Measurements from ENCODE around the gene FMNL1.
A peak's percentile ranks its signal among the peaks of the same experiment; 100 is the strongest.

FMNL1 gene

DNA sequence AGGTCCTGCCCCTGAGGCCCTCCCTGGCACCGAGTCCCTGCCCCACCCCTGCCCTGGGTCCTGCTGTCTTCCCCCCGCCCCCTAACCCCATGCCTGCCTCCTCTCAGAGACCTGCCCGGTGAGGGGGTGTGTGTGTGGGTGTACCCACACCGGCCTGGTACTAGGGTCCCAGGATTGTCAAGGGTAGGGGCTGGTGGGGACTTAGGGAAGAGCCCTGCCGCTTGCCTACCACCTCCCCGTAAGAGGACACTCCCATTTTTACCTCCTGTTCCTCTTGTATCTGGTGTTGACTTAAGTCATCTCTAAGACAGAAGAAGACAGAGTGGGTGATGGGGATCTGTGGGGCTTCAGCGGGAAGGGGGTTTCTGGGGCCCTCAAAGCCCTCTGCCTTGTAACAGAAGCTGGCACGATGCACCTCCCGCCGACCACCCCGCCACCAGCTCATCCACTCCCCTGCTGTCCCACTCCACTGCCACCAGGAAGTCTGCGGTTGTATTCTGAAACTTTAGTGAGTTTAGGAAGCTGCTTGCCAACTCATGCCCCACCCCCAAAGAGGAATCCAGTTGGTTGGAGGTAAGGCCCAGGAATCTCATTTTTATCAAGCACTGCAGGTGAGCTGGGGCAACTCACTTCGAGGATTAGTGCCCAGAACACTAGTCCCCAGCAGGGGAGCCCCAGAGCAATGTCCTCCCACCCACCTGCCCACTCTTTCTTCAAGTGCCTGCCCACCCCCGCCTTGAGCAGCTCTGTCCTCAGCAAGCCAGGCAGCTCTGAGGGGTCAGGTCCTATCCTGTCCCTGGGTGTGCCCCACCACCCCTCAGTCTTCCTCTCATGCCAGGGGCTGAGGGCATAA is 34.7 kb downstream of the FMNL1 start:
- no peak overlapping the region for H3K4ac ChIP-seq (ENCODE audit: low read depth, low read length)
- H3K23ac ChIP-seq (ENCODE audit: low read length), result no peak overlapping the region
- H3K56ac ChIP-seq (ENCODE audit: low read length), result no peak overlapping the region
- no peak overlapping the region for H2BK5ac ChIP-seq (ENCODE audit: low read length)
- no peak overlapping the region for H2BK15ac ChIP-seq (replicated peaks; ENCODE audit: low read depth)
- no peak overlapping the region for H4K5ac ChIP-seq (ENCODE audit: low read length)
- no peaks in the 10 kb centered on the region for H3K79me1 ChIP-seq (ENCODE audit: low read length)
- DNase-seq, result peak; percentile 46
- H3K4me3 ChIP-seq (ENCODE audit: low read length), result no peak overlapping the region
- no peak overlapping the region for H3K27ac ChIP-seq (ENCODE audit: low read depth, low read length)
- no CpG with 5 or more reads among the region's 14 CpGs for WGBS (ENCODE audit: extremely low coverage, insufficient coverage, low lambda C conversion rate)
- no peaks in the 10 kb centered on the region for H3K36me3 ChIP-seq (ENCODE audit: control insufficient read depth, insufficient read depth, low read length)
- H4K8ac ChIP-seq (ENCODE audit: low read depth, low read length), result no peak overlapping the region
- peaks cover 2% of the 10 kb centered on the region for H3K4me1 ChIP-seq (ENCODE audit: control insufficient read depth, low read depth, low read length)
- no peak overlapping the region for H3K9ac ChIP-seq (ENCODE audit: low read length)
- no peaks in the 10 kb centered on the region for H3K27me3 ChIP-seq (ENCODE audit: insufficient read depth, low read length, poor library complexity)
- H2BK120ac ChIP-seq (ENCODE audit: low read depth, low read length), result no peak overlapping the region
- H3K4me2 ChIP-seq (ENCODE audit: low read length), result no peak overlapping the region
- no peaks in the 10 kb centered on the region for H3K79me2 ChIP-seq (ENCODE audit: control insufficient read depth, insufficient read depth, low read length)
- no peak overlapping the region for H3K18ac ChIP-seq (ENCODE audit: low read length)
- no peak overlapping the region for H2AK5ac ChIP-seq (ENCODE audit: low read length)

DNA sequence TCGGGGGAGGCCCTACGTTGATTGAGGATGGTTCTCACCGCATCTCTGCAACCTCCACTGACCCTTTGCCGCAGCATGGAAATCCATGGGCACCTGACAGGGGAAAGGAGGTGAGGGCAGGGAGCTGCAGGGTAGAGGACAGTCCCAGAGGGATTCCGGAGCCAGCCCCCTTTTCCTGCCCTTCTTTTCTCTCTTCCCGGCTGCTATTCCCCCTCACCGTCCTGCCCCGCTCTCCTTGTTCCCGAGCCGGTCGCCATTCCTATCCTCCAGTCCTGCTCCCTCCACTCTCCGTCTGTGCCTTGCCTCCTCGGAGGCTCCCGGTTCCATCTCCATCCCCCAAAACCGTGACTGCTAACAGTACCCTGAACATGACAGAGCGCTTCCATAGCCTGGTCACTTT is 35.4 kb downstream of the FMNL1 start:
- H3K36me3 ChIP-seq (ENCODE audit: control insufficient read depth, insufficient read depth, low read length), result no peaks in the 10 kb centered on the region
- no peak overlapping the region for H3K4ac ChIP-seq (ENCODE audit: low read depth, low read length)
- no CpG with 5 or more reads among the region's 16 CpGs for WGBS (ENCODE audit: extremely low coverage, insufficient coverage, low lambda C conversion rate)
- H2BK15ac ChIP-seq (replicated peaks; ENCODE audit: low read depth), result no peak overlapping the region
- peaks cover 2% of the 10 kb centered on the region for H3K4me1 ChIP-seq (ENCODE audit: control insufficient read depth, low read depth, low read length)
- H2AK5ac ChIP-seq (ENCODE audit: low read length), result no peak overlapping the region
- no peak overlapping the region for H4K8ac ChIP-seq (ENCODE audit: low read depth, low read length)
- H3K9ac ChIP-seq (ENCODE audit: low read length), result no peak overlapping the region
- DNase-seq, result no peak
- H3K79me1 ChIP-seq (ENCODE audit: low read length), result no peaks in the 10 kb centered on the region
- peak overlapping the region; percentile 31 for H3K56ac ChIP-seq (ENCODE audit: low read length)
- no peak overlapping the region for H4K5ac ChIP-seq (ENCODE audit: low read length)
- no peak overlapping the region for H3K23ac ChIP-seq (ENCODE audit: low read length)
- H3K4me3 ChIP-seq (ENCODE audit: low read length), result no peak overlapping the region
- no peak overlapping the region for H2BK120ac ChIP-seq (ENCODE audit: low read depth, low read length)
- H2BK5ac ChIP-seq (ENCODE audit: low read length), result no peak overlapping the region
- no peaks in the 10 kb centered on the region for H3K27me3 ChIP-seq (ENCODE audit: insufficient read depth, low read length, poor library complexity)
- H3K27ac ChIP-seq (ENCODE audit: low read depth, low read length), result no peak overlapping the region
- H3K79me2 ChIP-seq (ENCODE audit: control insufficient read depth, insufficient read depth, low read length), result no peaks in the 10 kb centered on the region
- no peak overlapping the region for H3K4me2 ChIP-seq (ENCODE audit: low read length)
- no peak overlapping the region for H3K18ac ChIP-seq (ENCODE audit: low read length)

DNA sequence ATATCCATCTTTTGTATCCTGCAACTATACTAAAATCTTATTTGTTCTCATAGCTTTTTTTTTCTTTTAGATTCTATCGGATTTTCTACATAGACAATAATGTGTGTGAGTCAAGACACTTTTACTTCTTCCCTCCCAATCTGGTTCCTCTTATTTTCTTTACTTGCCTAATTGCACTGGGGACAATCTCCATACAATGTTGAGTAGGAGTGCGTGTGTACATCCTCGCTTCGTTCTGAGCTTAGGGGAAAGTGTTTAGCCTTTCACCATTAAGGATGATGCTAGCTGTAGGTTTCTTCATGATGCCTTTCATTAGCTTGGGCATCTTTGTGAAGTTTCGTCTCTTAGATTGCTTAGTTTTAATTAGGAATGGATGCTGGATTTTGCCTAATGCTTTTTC is 37.3 kb downstream of the FMNL1 start:
- Histone ChIP-seq H3K27ac (ENCODE audit: low read depth, low read length) (no peak overlapping the region), H2AK5ac (ENCODE audit: low read length) (no peak overlapping the region), H3K27me3 (ENCODE audit: insufficient read depth, low read length, poor library complexity) (no peaks in the 10 kb centered on the region), H4K5ac (ENCODE audit: low read length) (no peak overlapping the region), H3K4me1 (ENCODE audit: control insufficient read depth, low read depth, low read length) (peaks cover 2% of the 10 kb centered on the region), H3K4me3 (ENCODE audit: low read length) (no peak overlapping the region), H3K4ac (ENCODE audit: low read depth, low read length) (no peak overlapping the region), H3K36me3 (ENCODE audit: control insufficient read depth, insufficient read depth, low read length) (no peaks in the 10 kb centered on the region), H3K79me2 (ENCODE audit: control insufficient read depth, insufficient read depth, low read length) (no peaks in the 10 kb centered on the region), H3K9ac (ENCODE audit: low read length) (no peak overlapping the region), H3K23ac (ENCODE audit: low read length) (no peak overlapping the region), H3K18ac (ENCODE audit: low read length) (no peak overlapping the region), H3K79me1 (ENCODE audit: low read length) (no peaks in the 10 kb centered on the region), H2BK120ac (ENCODE audit: low read depth, low read length) (no peak overlapping the region), H2BK5ac (ENCODE audit: low read length) (no peak overlapping the region), H2BK15ac (replicated peaks; ENCODE audit: low read depth) (no peak overlapping the region), H4K8ac (ENCODE audit: low read depth, low read length) (no peak overlapping the region), H3K4me2 (ENCODE audit: low read length) (no peak overlapping the region), H3K56ac (ENCODE audit: low read length) (no peak overlapping the region)
- no CpG with 5 or more reads among the region's 5 CpGs for WGBS (ENCODE audit: extremely low coverage, insufficient coverage, low lambda C conversion rate)
- no peak for DNase-seq

DNA sequence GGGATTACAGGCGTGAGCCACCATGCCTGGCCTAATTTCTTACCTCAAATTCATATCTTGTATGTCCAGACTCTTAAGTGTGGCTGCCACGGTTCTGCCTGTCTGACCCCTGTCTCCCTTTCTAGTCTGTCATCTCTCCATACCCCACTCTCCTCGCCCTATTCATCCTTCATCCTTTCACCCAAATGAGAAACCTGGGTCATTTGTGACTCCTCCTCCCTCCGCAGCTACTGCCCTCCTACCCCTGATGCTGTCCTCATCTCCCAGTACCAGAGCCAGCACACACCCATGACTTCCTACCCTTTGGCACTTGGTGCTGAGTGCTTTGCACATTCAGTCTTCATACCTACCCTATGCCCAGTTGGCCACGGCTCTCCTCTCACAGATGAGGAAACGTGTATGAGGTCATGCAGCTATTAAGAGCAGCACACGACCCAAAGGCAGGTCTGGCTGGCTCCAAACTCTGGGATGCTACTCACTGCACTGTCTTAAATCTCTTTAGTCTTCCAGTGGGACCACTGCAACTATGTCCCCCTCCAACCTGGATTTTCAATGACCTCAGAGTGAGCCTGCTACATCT is 38.6 kb downstream of the FMNL1 start:
- Histone ChIP-seq H3K36me3 (ENCODE audit: control insufficient read depth, insufficient read depth, low read length) (no peaks in the 10 kb centered on the region), H4K8ac (ENCODE audit: low read depth, low read length) (no peak overlapping the region), H3K9ac (ENCODE audit: low read length) (no peak overlapping the region), H3K4me1 (ENCODE audit: control insufficient read depth, low read depth, low read length) (peaks cover 2% of the 10 kb centered on the region), H2BK5ac (ENCODE audit: low read length) (no peak overlapping the region), H2AK5ac (ENCODE audit: low read length) (no peak overlapping the region), H2BK15ac (replicated peaks; ENCODE audit: low read depth) (no peak overlapping the region), H3K79me2 (ENCODE audit: control insufficient read depth, insufficient read depth, low read length) (no peaks in the 10 kb centered on the region), H3K4ac (ENCODE audit: low read depth, low read length) (no peak overlapping the region), H3K18ac (ENCODE audit: low read length) (no peak overlapping the region), H3K27ac (ENCODE audit: low read depth, low read length) (no peak overlapping the region), H3K27me3 (ENCODE audit: insufficient read depth, low read length, poor library complexity) (no peaks in the 10 kb centered on the region), H2BK120ac (ENCODE audit: low read depth, low read length) (no peak overlapping the region), H3K4me2 (ENCODE audit: low read length) (no peak overlapping the region), H4K5ac (ENCODE audit: low read length) (no peak overlapping the region), H3K23ac (ENCODE audit: low read length) (no peak overlapping the region), H3K4me3 (ENCODE audit: low read length) (no peak overlapping the region), H3K79me1 (ENCODE audit: low read length) (no peaks in the 10 kb centered on the region), H3K56ac (ENCODE audit: low read length) (no peak overlapping the region)
- DNase-seq, result no peak
- no CpG with 5 or more reads among the region's 7 CpGs for WGBS (ENCODE audit: extremely low coverage, insufficient coverage, low lambda C conversion rate)

DNA sequence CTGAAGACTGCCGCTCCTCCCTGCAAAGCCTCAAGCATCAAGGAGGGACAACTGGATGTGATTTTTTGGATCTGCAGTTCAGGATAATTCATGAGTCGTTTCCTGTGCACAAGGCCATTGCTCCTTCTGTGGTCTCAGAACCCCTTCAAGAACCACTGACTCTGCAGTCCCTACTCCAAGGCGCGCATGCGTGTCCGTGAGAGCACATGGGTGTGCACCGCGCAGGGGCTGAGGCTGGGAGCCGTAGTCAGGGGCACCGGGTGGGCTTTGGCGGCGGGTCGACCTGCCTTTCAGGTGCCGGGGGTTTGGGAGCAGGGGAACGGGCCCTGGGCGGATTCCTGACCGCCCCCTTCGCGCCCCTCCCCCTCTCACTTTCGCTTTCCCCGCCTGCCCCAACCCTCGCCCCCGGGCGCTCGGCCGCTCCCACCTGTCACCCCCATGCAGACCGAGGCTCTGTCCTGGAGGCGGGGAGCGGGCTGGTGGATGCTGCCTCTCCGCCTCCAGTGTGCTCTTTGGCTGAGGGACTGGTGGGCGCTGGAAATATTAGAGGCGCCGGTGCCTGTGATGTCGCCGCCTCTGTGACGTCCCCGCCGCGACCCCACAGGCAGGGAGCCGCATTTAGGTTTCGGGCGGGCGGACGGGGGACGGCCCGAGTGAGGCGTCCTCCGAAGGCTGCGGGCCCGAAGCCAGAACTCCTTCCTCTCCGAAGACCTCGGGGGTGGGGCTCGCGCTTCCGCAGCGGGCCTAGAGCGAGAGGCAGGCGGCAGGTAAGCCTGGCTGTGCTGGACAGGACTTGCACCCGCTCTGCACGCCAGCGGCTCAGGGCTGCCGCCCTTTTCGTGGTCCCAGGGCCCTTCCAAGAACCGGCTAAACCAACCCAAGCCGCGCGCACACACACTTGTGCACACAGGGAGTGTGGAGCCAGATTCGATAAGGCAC is 40.2 kb downstream of the FMNL1 start, which contains the start of gene SPATA32:
TSS of gene SPATA32 (minus strand) at position 518 of the 939 bp plus-strand sequence. CDS start at position 440, 78 bp downstream.
- H3K4me1 ChIP-seq (ENCODE audit: control insufficient read depth, low read depth, low read length), result peaks cover 2% of the 10 kb centered on the region
- H4K5ac ChIP-seq (ENCODE audit: low read length), result no peak within 1 kb of the TSS
- no peaks in the 10 kb centered on the region for H3K27me3 ChIP-seq (ENCODE audit: insufficient read depth, low read length, poor library complexity)
- no peak within 1 kb of the TSS for H3K27ac ChIP-seq (ENCODE audit: low read depth, low read length)
- no CpG with 5 or more reads among the region's 68 CpGs for WGBS (ENCODE audit: extremely low coverage, insufficient coverage, low lambda C conversion rate)
- H3K18ac ChIP-seq (ENCODE audit: low read length), result no peak within 1 kb of the TSS
- peak within 1 kb of the TSS; percentile 80 for H3K4me2 ChIP-seq (ENCODE audit: low read length)
- H3K4ac ChIP-seq (ENCODE audit: low read depth, low read length), result no peak within 1 kb of the TSS
- H3K4me3 ChIP-seq (ENCODE audit: low read length), result peak within 1 kb of the TSS; percentile 56
- H3K9ac ChIP-seq (ENCODE audit: low read length), result peak within 1 kb of the TSS; percentile 73
- peak within 1 kb of the TSS; percentile 85 for H3K56ac ChIP-seq (ENCODE audit: low read length)
- H3K36me3 ChIP-seq (ENCODE audit: control insufficient read depth, insufficient read depth, low read length), result peaks cover 1% of the 10 kb centered on the region
- H3K79me1 ChIP-seq (ENCODE audit: low read length), result no peaks in the 10 kb centered on the region
- DNase-seq, result peak; percentile 75
- H3K23ac ChIP-seq (ENCODE audit: low read length), result peak within 1 kb of the TSS; percentile 86
- no peaks in the 10 kb centered on the region for H3K79me2 ChIP-seq (ENCODE audit: control insufficient read depth, insufficient read depth, low read length)
- no peak within 1 kb of the TSS for H2BK15ac ChIP-seq (replicated peaks; ENCODE audit: low read depth)
- no peak within 1 kb of the TSS for H2BK5ac ChIP-seq (ENCODE audit: low read length)
- no peak within 1 kb of the TSS for H2AK5ac ChIP-seq (ENCODE audit: low read length)
- no peak within 1 kb of the TSS for H4K8ac ChIP-seq (ENCODE audit: low read depth, low read length)
- no peak within 1 kb of the TSS for H2BK120ac ChIP-seq (ENCODE audit: low read depth, low read length)
